Epidermal melanocyte (primary cell): ENCODE results near the gene PILRA.
"Not testable (repeated sequence)": the region's sequence is repeated elsewhere in the genome, so short reads cannot be mapped to it uniquely, and the experiment has no call there.

Source experiments
- DNase-seq: peaks from one replicate; pipeline ENCODE4 v3.0.0; 2011; ENCODE audit warnings: low spot score; ENCODE audit not compliant: insufficient read length

The PILRA gene

GRCh38 chr7:100378114-100378755 lies 4.9 kb downstream of the PILRA start:
- DNase-seq, result no peak

GRCh38 chr7:100380196-100380595 lies 6.9 kb downstream of the PILRA start:
- no peak for DNase-seq

GRCh38 chr7:100381531-100382233 lies 8.4 kb downstream of the PILRA start:
- DNase-seq, result not testable (repeated sequence)

GRCh38 chr7:100382234-100382853 lies 9.1 kb downstream of the PILRA start:
- DNase-seq, result not testable (repeated sequence)

GRCh38 chr7:100384628-100385294 lies 11.5 kb downstream of the PILRA start:
- DNase-seq, result no peak

- no peak for DNase-seq
These were observed 13.7 kb downstream of the PILRA start for GRCh38 chr7:100386940-100387339.

- DNase-seq, result no peak
These were observed 14.4 kb downstream of the PILRA start for GRCh38 chr7:100387695-100388094.

- no peak for DNase-seq
These were observed 16.3 kb downstream of the PILRA start for GRCh38 chr7:100389437-100390088.

- DNase-seq, result no peak
These were observed 17.2 kb downstream of the PILRA start for GRCh38 chr7:100390286-100391009.

- no peak for DNase-seq
These were observed 20.1 kb downstream of the PILRA start for GRCh38 chr7:100393233-100393905.

GRCh38 chr7:100394077-100394476 lies 20.8 kb downstream of the PILRA start:
- no peak for DNase-seq

- DNase-seq, result no peak
These were observed 23.2 kb downstream of the PILRA start for GRCh38 chr7:100396421-100396982.

GRCh38 chr7:100397315-100398081 lies 24.2 kb downstream of the PILRA start:
- no peak for DNase-seq

- DNase-seq, result no peak
These were observed 25.0 kb downstream of the PILRA start for GRCh38 chr7:100398239-100398638.

- DNase-seq, result no peak
These were observed 26.8 kb downstream of the PILRA start for GRCh38 chr7:100400041-100400440.

- no peak for DNase-seq
These were observed 27.4 kb downstream of the PILRA start for GRCh38 chr7:100400656-100401055.

GRCh38 chr7:100401811-100402210 lies 28.5 kb downstream of the PILRA start:
- DNase-seq, result no peak

GRCh38 chr7:100402241-100402640 lies 29.0 kb downstream of the PILRA start:
- DNase-seq, result no peak

- no peak for DNase-seq
These were observed 33.5 kb downstream of the PILRA start for GRCh38 chr7:100406767-100407166.
